Astrocyte of the cerebellum (primary cell): ENCODE measurements around the gene PDCD10.

ENCODE experiments used
- DNase-seq: peaks from one replicate; pipeline ENCODE4 v3.0.0-alpha.2; 2011; ENCODE audit warnings: low read depth
- H3K4me3 ChIP-seq: 2 replicates; pipeline ENCODE4 v1.5.1; 2011; ENCODE audit warnings: mild to moderate bottlenecking, low read depth, low read length, moderate library complexity
- in situ Hi-C: cut with HindIII; loops from 2 replicates; pipeline ENCODE4 v1.10.0; 2017; ENCODE audit warnings: low sequenced_read_pairs
- TF ChIP-seq, protein P1 (sequence below): IDR thresholded peaks from 2 replicates; pipeline ENCODE4 v1.5.1; 2012; ENCODE audit warnings: low read length, low read depth, moderate library complexity, mild to moderate bottlenecking; ENCODE audit errors: missing control alignments

PDCD10 gene

DNA sequence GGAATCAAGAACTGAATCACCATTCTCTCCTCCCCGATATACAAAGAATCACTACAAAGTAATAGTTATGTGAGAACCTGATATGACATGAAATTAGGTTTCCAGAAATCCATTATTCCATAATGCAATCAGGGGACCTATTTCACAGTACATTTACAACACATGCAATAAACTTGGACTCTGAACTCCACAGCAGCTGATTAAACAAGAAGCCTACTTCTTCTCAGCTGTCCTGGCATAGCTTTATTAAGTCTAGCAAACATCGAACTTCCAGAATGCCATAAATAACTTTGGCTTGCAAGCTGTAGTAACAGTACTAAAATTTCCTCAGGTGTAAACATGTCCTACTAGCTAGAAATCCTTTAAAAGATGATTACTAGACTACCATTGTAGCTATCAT lies 17.8 kb downstream of the PDCD10 start:
- DNase-seq, result no peak
- TF ChIP-seq, protein P1, sequence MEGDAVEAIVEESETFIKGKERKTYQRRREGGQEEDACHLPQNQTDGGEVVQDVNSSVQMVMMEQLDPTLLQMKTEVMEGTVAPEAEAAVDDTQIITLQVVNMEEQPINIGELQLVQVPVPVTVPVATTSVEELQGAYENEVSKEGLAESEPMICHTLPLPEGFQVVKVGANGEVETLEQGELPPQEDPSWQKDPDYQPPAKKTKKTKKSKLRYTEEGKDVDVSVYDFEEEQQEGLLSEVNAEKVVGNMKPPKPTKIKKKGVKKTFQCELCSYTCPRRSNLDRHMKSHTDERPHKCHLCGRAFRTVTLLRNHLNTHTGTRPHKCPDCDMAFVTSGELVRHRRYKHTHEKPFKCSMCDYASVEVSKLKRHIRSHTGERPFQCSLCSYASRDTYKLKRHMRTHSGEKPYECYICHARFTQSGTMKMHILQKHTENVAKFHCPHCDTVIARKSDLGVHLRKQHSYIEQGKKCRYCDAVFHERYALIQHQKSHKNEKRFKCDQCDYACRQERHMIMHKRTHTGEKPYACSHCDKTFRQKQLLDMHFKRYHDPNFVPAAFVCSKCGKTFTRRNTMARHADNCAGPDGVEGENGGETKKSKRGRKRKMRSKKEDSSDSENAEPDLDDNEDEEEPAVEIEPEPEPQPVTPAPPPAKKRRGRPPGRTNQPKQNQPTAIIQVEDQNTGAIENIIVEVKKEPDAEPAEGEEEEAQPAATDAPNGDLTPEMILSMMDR, result no peak
- H3K4me3 ChIP-seq, result no peak overlapping the region
- in situ Hi-C loops, result no loop called here

DNA sequence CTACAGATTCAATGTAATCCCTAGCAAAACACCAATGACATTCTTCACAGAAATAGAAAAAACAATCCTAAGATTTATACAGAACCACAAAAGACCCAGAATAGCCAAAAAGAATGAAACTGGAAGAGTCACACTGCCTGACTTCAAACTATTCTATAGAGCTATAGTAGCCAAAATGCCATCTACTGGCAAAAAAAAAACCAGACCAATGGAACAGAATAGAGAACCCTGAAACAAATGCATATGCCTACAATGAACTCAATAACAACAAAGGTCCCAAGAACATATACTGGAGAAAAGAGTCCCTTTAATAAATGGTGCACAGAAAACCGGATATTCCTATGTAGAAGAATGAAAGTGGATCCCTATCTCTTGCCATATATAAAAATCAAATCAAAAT lies 19.8 kb downstream of the PDCD10 start:
- DNase-seq, result no peak
- H3K4me3 ChIP-seq, result no peak overlapping the region
- TF ChIP-seq, protein P1, result no peak
- in situ Hi-C loops, result no loop called here

DNA sequence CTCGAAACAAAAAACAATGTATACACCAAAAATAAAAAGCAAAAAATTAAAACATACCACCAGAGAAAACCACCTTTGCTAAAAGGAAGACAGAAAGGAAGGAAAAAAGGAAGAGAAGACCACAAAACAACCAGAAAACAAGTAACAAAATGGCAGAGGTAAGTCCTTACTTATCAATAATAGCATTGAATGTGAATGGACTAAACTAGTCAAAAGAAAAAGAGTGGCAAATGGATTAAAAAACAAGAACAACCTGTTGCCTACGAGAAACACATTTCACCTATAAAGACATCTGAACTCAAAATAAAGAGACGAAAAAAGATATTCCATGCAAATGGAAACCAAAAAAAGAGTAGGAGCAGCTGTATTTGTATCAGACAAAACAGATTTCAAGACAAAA lies 22.2 kb downstream of the PDCD10 start:
- no peak overlapping the region for H3K4me3 ChIP-seq
- no peak for DNase-seq
- TF ChIP-seq, protein P1, result no peak
- in situ Hi-C loops, result no loop called here

- DNase-seq, result no peak
- in situ Hi-C loops, result no loop called here
Observed at GRCh38 chr3:167711439-167711838, 23.3 kb downstream of the PDCD10 start.

GRCh38 chr3:167710552-167710951 lies 24.1 kb downstream of the PDCD10 start:
- H3K4me3 ChIP-seq, result no peak overlapping the region
- no peak for DNase-seq
- TF ChIP-seq, protein P1, result no peak
- in situ Hi-C loops, result no loop called here

More at GRCh38 chr3:167711439-167711838, 23.3 kb downstream of the PDCD10 start:
- H3K4me3 ChIP-seq, result no peak overlapping the region
- TF ChIP-seq, protein P1, result no peak

DNA sequence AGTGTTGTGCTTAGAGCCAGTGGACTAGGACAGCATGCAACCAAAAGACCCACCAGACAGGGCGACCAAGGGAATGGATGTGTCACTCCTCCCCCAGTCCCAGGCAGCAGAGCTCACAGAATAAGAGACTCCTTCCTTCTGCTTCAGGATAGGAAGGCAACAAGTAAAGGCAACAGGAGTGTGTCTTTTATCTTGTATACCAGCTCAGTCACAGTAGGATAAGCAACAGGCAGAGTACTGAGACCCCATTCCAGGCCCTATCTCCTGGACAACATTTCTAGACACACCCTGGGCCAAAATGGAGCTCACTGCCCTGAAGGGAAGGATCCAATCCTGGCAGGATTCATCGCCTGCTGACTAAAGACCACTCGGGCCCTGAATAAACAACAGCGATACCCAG lies 25.0 kb downstream of the PDCD10 start:
- no peak for DNase-seq
- TF ChIP-seq, protein P1, result no peak
- in situ Hi-C loops, result no loop called here
- H3K4me3 ChIP-seq, result no peak overlapping the region

- TF ChIP-seq, protein P1, result no peak
- DNase-seq, result no peak
- H3K4me3 ChIP-seq, result no peak overlapping the region
- in situ Hi-C loops, result no loop called here
Observed at GRCh38 chr3:167705840-167706239, 28.9 kb downstream of the PDCD10 start.
